C1 segment of cervical spinal cord (tissue), 14 donors: ENCODE measurements around the gene DAPL1.
"Not testable (repeated sequence)": the region's sequence is repeated elsewhere in the genome, so short reads cannot be mapped to it uniquely, and the experiment has no call there.

Source experiments
- DNase-seq, 14 donors: peaks; one replicate each; lab custom pipeline; 2025; lab: John Stamatoyannopoulos, UW

The DAPL1 gene

DNA sequence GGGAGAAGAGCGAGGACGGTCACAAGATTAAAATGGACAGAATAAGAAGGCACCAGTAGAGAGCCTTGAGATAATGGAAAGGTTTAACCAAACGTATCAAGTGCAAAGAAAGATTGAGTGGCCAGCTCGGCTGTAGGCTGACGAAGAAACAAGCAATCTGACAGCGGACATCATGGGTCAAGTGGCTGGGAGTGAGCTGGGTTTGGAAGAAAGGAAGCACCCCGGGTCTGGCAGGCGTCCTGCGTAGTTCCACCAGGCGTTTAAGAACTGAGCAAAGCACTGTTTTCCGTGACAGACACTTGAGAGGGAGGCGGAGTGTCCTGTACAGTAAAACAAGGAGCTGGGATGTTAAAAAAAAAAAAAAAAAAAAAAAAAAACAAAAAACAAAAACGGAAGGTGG, 27.1 kb downstream of the DAPL1 start:
- no peak for DNase-seq

DNA sequence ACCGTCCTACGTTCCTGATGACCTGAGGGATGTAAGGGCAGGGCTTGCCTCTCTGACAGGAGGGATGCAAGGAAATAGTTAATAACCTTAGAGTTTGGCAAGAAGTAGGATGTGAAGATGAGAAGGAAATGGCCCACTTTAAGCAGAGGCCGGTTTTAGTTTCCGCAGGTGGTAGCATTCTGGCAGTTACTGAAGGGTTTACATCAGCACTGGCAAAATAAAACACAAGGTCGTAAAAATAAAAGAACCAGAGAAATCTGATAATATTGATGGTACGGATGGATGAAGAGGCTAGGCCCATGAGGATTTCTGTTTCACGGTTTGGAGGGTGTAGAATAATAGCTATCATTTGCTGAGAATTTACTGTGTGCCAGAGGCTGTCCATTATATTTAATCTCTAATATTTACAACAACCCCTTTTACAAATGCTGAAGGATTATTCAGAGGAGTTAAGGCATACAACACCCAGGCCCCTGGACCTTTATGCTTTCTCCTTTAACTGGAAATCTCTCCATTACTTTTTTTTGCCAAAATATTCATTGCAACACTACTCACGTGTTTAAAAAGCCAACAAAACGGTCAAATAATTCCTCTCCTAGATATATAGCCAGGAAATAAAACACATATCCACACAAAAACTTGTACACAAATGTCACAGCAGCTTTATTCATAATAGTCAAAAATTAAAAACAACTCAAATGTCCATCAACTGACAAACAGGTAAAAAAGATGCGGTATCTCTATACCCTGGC, 28.5 kb downstream of the DAPL1 start:
- no peak for DNase-seq

DNA sequence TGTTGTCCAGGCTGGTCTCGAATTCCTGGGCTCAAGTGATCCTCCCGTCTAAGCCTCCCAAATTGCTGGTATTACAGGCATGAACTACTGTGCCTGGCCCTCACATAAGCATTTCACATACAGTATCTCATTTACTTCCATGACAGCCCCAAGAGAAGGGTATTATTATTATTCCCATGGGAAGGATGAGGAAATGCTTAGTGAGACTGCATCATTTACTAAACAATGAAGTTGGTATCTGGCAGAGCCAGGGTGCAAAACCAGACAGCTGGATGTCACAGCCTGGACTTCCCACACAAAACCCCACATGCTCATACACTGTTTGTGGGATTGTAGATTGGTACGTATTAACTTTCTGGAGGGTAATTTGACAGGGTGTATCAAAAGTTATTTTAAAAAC, 29.9 kb downstream of the DAPL1 start:
- no peak for DNase-seq

DNA sequence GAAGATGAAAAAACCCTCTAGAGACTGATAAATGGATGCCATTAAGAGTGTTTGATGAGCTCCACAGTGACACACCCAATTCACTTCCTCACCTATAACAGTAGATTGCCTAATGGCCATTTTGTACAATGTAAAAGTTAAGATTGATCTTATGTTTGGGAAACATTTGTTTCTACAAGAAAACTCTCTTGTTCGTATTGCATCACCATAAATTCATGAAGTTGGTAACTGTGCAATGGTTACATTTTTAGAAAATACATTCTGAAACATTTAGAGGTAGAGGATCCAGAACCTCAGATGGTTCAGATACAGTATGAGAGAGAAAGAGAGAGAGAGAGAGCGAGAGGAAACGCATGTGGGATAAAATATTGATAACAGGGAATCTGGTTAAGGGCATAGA, 31.8 kb downstream of the DAPL1 start:
- DNase-seq, result no peak

DNA sequence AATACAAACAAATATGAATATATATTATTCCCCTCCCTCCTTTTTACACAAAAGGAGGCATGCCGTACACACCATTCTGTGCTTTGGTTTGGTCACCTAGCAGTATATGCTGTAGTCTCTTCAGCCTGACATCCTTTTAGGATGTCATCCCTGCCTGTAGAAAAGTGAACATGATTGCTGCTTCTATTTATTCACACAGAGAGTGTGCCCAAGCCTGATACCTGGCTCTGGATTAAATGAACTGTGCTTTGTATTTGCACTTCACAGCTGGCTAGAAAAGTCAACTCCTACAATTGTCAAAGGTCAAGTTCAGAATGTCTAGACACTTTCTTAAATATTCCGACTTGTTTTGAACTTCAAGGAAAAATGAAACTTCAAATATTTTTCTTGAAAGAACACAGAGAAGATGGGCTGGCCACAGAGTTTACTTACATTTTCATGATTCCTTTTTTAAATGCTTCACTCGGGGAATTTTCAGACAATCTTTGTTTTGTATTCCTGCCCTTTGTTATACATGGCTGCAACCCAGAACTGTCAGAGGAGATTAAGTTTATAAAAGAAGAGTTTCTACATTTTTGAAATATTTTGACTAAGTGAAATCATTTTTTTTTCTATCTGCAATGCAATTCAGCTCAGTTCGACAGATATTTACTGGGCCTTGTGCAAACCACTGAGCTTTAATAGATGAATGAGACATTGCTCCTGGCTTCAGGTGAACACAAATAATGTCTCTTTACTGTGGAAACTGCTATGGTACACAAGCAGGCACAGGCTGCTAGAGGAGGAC, 33.5 kb downstream of the DAPL1 start:
- DNase-seq, result no peak

DNA sequence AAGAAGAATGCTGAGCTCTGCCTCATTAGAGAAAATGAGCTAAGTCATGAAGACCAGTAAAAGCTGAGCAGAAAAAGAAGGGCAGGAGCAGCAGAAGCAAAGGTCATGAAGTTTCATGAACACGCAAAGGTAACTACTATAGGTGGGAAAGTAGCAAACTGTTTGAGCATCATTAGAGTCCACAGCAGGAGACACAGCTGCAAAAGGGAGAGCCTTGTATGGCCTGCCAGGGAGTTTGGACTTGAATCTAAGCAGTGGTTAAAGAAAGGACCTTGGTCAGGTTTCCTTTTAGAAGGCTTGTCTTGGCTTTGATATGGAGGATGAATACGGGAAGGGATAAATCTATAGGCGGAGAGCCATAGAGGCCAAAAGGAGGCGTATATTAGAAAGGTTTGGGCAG, 34.0 kb downstream of the DAPL1 start:
- DNase-seq, result no peak

DNA sequence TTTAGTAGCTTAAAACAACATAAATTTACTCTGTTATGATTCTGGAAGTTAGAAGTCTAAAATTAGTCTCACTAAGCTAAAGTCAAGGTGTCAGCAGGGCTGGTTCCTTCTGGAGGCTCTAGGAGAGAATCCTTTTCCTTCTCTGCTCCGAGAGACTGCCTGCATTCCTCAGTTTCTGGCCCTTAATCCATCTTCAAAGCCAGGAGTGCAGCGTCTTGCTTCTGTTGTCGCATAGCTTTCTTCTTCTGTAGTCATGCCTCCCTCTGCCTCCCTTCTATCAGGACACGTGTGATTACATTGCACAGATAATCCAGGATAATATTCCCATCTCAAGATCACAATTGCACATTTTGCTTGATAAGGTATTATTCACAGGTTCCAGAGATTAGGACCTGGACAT, 35.1 kb downstream of the DAPL1 start:
- DNase-seq, result no peak

DNA sequence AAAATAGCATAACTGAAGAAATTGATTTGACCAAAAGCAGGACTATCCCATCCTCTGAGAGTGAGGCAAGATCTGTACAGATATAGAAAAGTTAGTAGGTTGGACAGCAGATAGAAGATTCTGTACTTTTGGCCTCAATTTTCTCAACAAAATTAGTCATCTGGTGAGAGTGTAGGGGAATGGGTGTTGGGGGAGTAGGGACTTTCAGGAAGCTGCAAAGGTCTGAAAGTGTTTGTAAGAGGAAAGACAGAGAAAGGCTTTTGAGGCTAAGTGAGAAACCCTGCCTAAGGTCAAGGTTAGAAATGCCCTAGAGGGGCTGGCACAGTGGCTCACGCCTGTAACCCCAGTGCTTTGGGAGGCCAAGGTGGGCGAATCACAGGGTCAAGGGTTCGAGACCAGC, 40.3 kb downstream of the DAPL1 start:
- no peak for DNase-seq

DNA sequence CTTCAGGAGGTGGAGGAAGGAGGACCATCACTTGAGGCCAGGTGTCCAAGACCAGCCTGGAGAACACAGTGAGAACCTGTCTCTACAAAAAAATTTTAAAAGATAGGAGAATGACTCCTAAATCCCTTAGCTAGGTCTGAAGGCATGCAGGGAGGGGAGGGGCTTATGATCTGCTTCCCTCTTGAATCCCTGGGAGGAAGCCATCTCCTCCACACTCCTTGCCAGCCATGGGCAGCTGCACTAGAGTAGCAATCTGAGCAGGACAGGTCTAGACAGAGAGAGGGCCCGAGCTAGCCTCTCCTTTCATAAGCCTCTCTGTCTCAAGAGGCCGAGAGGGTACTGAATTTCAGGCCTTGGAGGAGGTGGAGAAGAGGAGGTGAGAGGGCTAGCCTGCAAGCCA, 42.5 kb downstream of the DAPL1 start:
- no peak for DNase-seq

DNA sequence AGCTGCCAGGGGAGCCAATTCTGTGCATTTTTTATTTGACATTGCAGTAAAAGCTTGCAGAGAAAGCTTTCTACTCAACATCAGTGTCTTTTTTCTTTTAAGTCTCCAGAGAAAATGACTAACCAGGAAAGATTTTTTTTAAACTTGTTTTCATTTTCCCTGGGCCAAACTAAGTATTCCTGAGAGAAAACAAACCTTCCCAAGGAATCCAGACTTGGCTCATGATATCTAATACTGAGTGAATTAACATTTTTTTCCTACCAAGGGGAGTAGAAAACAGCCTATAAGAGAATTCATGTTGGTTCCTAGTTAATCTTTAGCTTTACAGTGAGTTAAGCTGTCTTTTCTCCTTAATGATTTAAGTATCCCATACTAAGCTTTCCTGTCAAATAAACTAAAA, 46.7 kb downstream of the DAPL1 start:
- DNase-seq, result no peak

DNA sequence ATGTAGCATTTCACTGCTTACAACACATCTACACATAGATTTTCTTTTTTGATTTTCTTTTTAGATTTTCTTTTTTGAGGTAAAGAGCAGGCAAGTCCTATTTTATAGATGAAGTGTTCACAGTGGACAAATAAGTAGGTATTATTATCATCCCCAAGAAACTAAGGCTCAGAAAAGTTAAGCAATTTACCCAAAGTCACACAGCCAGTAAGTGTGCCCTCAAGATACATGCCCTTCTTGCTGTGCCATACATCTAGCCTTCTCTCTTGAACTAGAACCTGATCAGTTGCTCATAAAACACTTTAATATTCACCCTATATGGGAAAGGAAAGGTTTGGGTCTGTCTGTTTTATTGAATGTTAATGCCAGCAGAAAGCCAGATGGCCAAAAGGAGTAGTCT, 50.3 kb downstream of the DAPL1 start:
- DNase-seq, result no peak

DNA sequence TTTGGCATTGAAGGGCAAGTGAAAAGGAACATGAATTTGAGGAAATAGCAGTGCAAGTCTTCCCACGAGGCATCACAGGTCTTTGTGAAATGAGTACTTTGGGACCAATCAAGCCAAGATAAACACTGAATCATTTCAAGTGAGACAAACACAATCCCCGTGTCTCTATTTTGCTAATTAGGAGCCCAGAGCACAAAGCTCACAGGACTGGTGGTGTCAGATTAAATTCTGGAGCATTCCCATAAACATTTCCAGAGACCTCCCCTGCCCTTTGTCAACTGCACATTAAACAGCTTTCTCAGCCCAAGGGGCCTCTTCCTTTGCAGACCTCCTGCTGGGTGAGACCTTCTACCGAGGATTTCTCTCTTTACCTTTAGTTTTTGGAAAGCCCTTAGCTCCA, 50.7 kb downstream of the DAPL1 start:
- DNase-seq, result no peak

DNA sequence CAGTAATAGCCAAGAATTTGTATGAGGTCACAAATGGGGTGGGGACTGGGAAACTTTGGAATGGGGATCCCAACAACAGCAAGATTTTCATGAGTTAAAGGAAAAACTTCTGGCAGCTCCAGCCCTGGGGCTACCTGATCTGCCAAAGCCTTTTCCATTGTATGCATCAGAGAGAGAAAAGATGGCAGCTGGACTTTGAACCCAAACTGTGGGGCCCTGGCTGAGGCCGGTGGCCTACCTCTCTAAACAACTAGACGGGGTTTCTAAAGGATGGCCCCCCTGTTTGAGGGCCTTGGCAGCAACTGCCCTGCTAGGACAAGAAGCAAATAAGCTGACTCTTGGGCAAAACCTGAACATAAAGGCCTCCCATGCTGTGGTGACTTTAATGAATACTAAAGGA, 52.4 kb downstream of the DAPL1 start:
- not testable (repeated sequence) for DNase-seq

DNA sequence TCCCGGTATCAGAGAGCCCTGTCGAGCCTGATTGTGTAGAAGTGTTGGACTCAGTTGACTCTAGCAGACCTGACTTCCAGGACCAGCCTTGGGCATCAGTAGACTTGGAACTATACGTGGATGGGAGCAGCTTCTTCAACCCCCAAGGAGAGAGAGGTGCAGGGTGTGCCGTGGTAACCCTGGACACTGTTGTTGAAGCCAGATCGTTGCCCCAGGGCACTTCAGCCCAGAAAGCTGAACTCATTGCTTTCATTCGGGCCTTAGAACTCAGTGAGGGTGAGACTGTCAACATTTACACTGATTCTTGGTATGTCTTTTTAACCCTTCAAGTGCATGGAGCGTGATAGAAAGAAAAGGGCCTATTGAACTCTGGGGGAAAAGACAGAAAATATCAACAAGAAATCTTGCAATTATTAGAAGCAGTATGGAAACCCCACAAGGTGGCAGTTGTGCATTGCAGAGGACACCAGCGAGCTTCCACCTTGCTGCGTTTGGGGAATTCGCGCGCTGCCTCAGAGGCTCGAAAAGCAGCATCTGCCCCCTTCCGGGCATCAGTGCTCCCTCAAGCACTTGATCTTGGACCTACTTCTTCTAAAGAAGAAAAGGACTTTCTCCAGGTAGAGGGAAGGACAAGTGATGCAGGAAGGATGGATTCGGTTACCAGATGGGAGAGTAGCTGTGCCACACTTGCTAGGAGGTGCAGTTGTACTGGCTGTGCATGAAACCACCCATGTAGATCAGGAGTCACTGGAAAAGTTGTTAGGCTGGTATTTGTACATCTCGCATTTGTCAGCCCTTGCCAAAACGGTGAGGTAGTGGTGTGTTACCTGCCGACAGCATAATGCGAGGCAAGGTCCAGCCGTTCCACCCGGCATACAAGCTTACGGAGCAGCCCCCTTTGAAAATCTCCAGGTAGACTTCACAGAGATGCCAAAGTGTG, 53.2 kb downstream of the DAPL1 start:
- peak in 1 of 14 donors; percentile 0 for DNase-seq

DNA sequence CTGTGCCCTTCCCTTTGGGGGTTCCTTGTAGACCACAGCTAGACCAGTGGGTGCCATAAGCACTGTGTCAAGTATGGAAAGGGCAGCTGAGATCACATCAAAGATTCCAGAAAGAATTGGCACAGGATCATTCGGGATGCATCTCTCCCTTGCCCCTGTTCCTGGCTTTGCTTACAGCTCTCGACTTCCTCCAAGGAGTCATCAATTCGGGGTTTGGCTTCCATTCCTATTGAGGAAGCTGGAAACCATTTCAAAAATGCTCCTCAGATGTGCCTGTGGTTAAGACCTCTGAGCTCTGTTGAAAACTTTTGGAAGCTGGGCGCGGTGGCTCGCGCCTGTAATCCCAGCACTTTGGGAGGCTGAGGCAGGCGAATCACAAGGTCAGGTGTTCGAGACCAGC, 65.1 kb downstream of the DAPL1 start:
- not testable (repeated sequence) for DNase-seq

DNA sequence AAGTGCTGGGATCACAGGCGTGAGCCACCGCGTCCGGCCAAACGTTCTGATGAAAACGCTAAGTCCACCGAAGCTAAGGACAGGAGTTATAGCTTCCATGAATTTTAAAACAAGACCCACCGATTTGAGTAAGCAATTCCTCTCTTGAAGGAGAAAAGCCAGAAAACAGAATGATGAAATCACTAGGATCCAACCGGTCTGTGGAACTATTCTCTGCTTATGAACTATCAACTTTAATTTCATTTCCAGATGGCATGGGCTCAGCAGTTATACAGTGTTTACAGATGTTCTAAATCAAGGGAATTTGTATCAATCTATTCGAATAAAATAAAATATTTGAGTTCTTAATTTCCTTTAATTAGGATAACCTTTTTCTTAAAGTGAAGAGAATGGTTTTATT, 66.5 kb downstream of the DAPL1 start:
- not testable (repeated sequence) for DNase-seq

DNA sequence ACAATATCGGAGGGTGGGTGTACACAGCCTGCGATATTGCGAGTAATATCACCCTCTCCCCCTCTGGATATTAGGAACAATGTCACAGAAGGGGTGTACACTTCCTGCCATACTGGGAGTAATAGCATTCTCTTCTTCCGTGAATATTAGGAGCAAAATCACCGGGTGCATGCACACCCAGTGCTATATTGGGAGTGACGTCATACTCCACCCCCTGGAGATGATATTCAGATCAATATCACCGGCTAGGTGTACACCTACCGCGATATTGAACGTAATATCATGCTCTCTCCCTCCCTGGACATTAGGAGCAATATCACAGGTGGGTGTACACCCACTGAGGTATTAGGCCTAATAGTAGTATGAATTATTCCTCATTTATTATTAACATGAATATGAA, 70.4 kb downstream of the DAPL1 start:
- not testable (repeated sequence) for DNase-seq
